Nephron (organoid): ENCODE measurements around the gene SAMD8.

Experiments used
- H3K27ac Mint-ChIP-seq, 3 experiments: 2 replicates each; pipeline ENCODE4 v1.8.0; 2020; ENCODE audit warnings: mixed read lengths in 3 of 3, mild to moderate bottlenecking in 2 of 3, moderate library complexity in 1 of 3
- H3K27me3 Mint-ChIP-seq: 2 replicates; pipeline ENCODE4 v1.8.0; 2021; ENCODE audit warnings: low read depth, mild to moderate bottlenecking, moderate library complexity, mixed read lengths
- H3K36me3 Mint-ChIP-seq: 2 replicates; pipeline ENCODE4 v1.8.0; 2020; ENCODE audit warnings: low read depth, mixed read lengths
- H3K4me1 Mint-ChIP-seq: 2 replicates; pipeline ENCODE4 v1.8.0; 2020; ENCODE audit warnings: mixed read lengths
- H3K4me3 Mint-ChIP-seq, 3 experiments: 2 replicates each; pipeline ENCODE4 v1.8.0; 2020; ENCODE audit warnings: mild to moderate bottlenecking in 3 of 3, mixed read lengths in 3 of 3, moderate library complexity in 2 of 3
- H3K9me3 Mint-ChIP-seq: 2 replicates; pipeline ENCODE4 v1.8.0; 2020; ENCODE audit warnings: mixed read lengths
- CTCF ChIP-seq, 3 experiments: fragments of 200-600 bp; sonication (generic); IDR thresholded peaks; one replicate each; pipeline ENCODE4 v1.5.0; 2021; ENCODE audit warnings: antibody characterized with exemption in 3 of 3; ENCODE audit not compliant: unreplicated experiment in 3 of 3

SAMD8 gene

GRCh38 chr10:75066271-75066670 is 45.2 kb upstream of the SAMD8 start:
- H3K9me3 Mint-ChIP-seq, result no peaks in the 10 kb centered on the region
- H3K27ac Mint-ChIP-seq, result peak overlapping the region in 1 of 3 experiments; percentile 23
- no peak overlapping the region for H3K4me3 Mint-ChIP-seq
- peaks cover 11% of the 10 kb centered on the region for H3K27me3 Mint-ChIP-seq
- no peaks in the 10 kb centered on the region for H3K36me3 Mint-ChIP-seq
- peaks cover 43% of the 10 kb centered on the region for H3K4me1 Mint-ChIP-seq
- TF ChIP-seq CTCF (IDR thresholded peaks at IDR 0.05; ENCODE audit: unreplicated experiment in 3 of 3), result no peak

- Mint-ChIP-seq H3K4me3 (no peak overlapping the region), H3K27me3 (peaks cover 8% of the 10 kb centered on the region), H3K9me3 (no peaks in the 10 kb centered on the region), H3K4me1 (peaks cover 42% of the 10 kb centered on the region), H3K36me3 (no peaks in the 10 kb centered on the region), H3K27ac (no peak overlapping the region)
- no peak for TF ChIP-seq CTCF (IDR thresholded peaks at IDR 0.05; ENCODE audit: unreplicated experiment in 3 of 3)
These were observed 44.2 kb upstream of the SAMD8 start for GRCh38 chr10:75067272-75067671.

GRCh38 chr10:75068523-75068922 is 42.9 kb upstream of the SAMD8 start:
- Mint-ChIP-seq H3K9me3 (no peaks in the 10 kb centered on the region), H3K4me1 (peaks cover 37% of the 10 kb centered on the region), H3K36me3 (no peaks in the 10 kb centered on the region), H3K4me3 (no peak overlapping the region), H3K27me3 (peaks cover 11% of the 10 kb centered on the region), H3K27ac (peak overlapping the region in 2 of 3 experiments; percentile 5 to 48)
- TF ChIP-seq CTCF (IDR thresholded peaks at IDR 0.05; ENCODE audit: unreplicated experiment in 3 of 3), result no peak

GRCh38 chr10:75070476-75070875 is 41.0 kb upstream of the SAMD8 start:
- no peak for TF ChIP-seq CTCF (IDR thresholded peaks at IDR 0.05; ENCODE audit: unreplicated experiment in 3 of 3)
- Mint-ChIP-seq H3K9me3 (no peaks in the 10 kb centered on the region), H3K27ac (peak overlapping the region; percentile 68 to 91 (median 88)), H3K4me1 (peaks cover 31% of the 10 kb centered on the region), H3K27me3 (peaks cover 11% of the 10 kb centered on the region), H3K4me3 (peak overlapping the region in 1 of 3 experiments; percentile 1), H3K36me3 (no peaks in the 10 kb centered on the region)

GRCh38 chr10:75070961-75071428 is 40.5 kb upstream of the SAMD8 start:
- peaks cover 30% of the 10 kb centered on the region for H3K4me1 Mint-ChIP-seq
- no peaks in the 10 kb centered on the region for H3K9me3 Mint-ChIP-seq
- no peak overlapping the region for H3K4me3 Mint-ChIP-seq
- H3K27me3 Mint-ChIP-seq, result peaks cover 11% of the 10 kb centered on the region
- no peaks in the 10 kb centered on the region for H3K36me3 Mint-ChIP-seq
- peak overlapping the region; percentile 68 to 91 (median 88) for H3K27ac Mint-ChIP-seq
- TF ChIP-seq CTCF (IDR thresholded peaks at IDR 0.05; ENCODE audit: unreplicated experiment in 3 of 3), result no peak

GRCh38 chr10:75071756-75072155 is 39.7 kb upstream of the SAMD8 start:
- Mint-ChIP-seq H3K36me3 (no peaks in the 10 kb centered on the region), H3K4me1 (peaks cover 26% of the 10 kb centered on the region), H3K27me3 (peaks cover 14% of the 10 kb centered on the region), H3K9me3 (no peaks in the 10 kb centered on the region), H3K27ac (peak overlapping the region in 2 of 3 experiments; percentile 65 to 71), H3K4me3 (no peak overlapping the region)
- TF ChIP-seq CTCF (IDR thresholded peaks at IDR 0.05; ENCODE audit: unreplicated experiment in 3 of 3), result no peak
